Smooth muscle cell (in vitro differentiated cells): Measurements from ENCODE around the gene EED. TPM values are rescaled to one million over a fixed set of nuclear protein-coding genes. Genes with fewer than 3 reads are reported as not detected.

Experiments
- DNase-seq: peaks from one replicate; lab custom pipeline; 2025; ENCODE audit not compliant: unreplicated experiment; lab: John Stamatoyannopoulos, UW
- H2AFZ ChIP-seq: fragments of 200-600 bp; sonication (generic); 2 replicates; pipeline ENCODE4 v1.6.0; 2016; ENCODE audit warnings: antibody characterized with exemption, low read depth, mild to moderate bottlenecking
- H3F3A ChIP-seq: fragments of 200-600 bp; sonication (generic); 2 replicates; pipeline ENCODE4 v1.6.0; 2017; ENCODE audit warnings: antibody characterized with exemption, low read depth
- H3K27ac ChIP-seq: fragments of 200-600 bp; sonication (generic); 2 replicates; pipeline ENCODE4 v1.5.1; 2016; ENCODE audit warnings: low read depth, mild to moderate bottlenecking
- H3K27me3 ChIP-seq: fragments of 200-600 bp; sonication (generic); 2 replicates; pipeline ENCODE4 v1.6.1; 2016; ENCODE audit warnings: low read depth, mild to moderate bottlenecking
- H3K36me3 ChIP-seq: fragments of 200-600 bp; sonication (generic); 2 replicates; pipeline ENCODE4 v1.5.1; 2016; ENCODE audit warnings: low read depth
- H3K4me1 ChIP-seq: fragments of 200-600 bp; sonication (generic); 2 replicates; pipeline ENCODE4 v1.5.1; 2016; ENCODE audit warnings: low read depth
- H3K4me2 ChIP-seq: fragments of 200-600 bp; sonication (generic); 2 replicates; pipeline ENCODE4 v1.6.0; 2016; ENCODE audit warnings: mild to moderate bottlenecking
- H3K4me3 ChIP-seq: fragments of 200-600 bp; sonication (generic); 2 replicates; pipeline ENCODE4 v1.5.1; 2016; ENCODE audit warnings: mild to moderate bottlenecking
- H3K79me2 ChIP-seq: fragments of 200-600 bp; sonication (generic); 2 replicates; pipeline ENCODE4 v1.6.0; 2016; ENCODE audit warnings: low read depth, mild to moderate bottlenecking
- H3K9ac ChIP-seq: fragments of 200-600 bp; sonication (generic); 2 replicates; pipeline ENCODE4 v1.6.0; 2016; ENCODE audit warnings: low read depth
- H3K9me3 ChIP-seq: fragments of 200-600 bp; sonication (generic); replicated peaks from 2 replicates; pipeline ENCODE4 v1.5.1; 2016; ENCODE audit warnings: low read depth
- H4K20me1 ChIP-seq: fragments of 200-600 bp; sonication (generic); 2 replicates; pipeline ENCODE4 v1.6.0; 2016; ENCODE audit warnings: low read depth
- WGBS: methylation state at CpG from one replicate; pipeline ENCODE4 v1.1.7; 2016; ENCODE audit warnings: low lambda C conversion rate; 5-methylcytosine and 5-hydroxymethylcytosine counted together
- polyA plus RNA-seq: library from polyadenylated mRNA; unstranded; fragments of >200 nt; fragmentation: Nextera tagmentation; extraction: Ambion mirVana; gene quantifications from 2 replicates; pipeline ENCODE4 v1.2.1, GENCODE V29; 2016
- total RNA-seq: library from RNA; depleted of rRNA; stranded (reverse); fragments of >200 nt; gene quantifications from 2 replicates; pipeline ENCODE4 v1.2.3, GENCODE V29; 2014
- TF ChIP-seq, protein P1 (sequence below): fragments of 200-600 bp; sonication (generic); IDR thresholded peaks from 2 replicates; pipeline ENCODE4 v1.5.1; 2017; ENCODE audit warnings: borderline replicate concordance, mild to moderate bottlenecking, antibody characterized with exemption; ENCODE audit not compliant: insufficient read depth, poor library complexity, severe bottlenecking

Gene EED
- total and polyA plus RNA-seq, 2 experiments from 2014 or later: 18.6 to 38.7 TPM

GRCh38 chr11:86210898-86211297, 33.7 kb upstream of the EED start:
- DNase-seq: no peak
- Histone ChIP-seq H3K9me3 (no peaks in the 10 kb centered on the region), H3K79me2 (no peaks in the 10 kb centered on the region), H3K27me3 (no peaks in the 10 kb centered on the region), H3K4me3 (no peak overlapping the region), H4K20me1 (no peaks in the 10 kb centered on the region), H3K4me2 (no peak overlapping the region), H3K9ac (no peak overlapping the region), H3K27ac (no peak overlapping the region), H3F3A (no peaks in the 10 kb centered on the region), H3K36me3 (no peaks in the 10 kb centered on the region), H3K4me1 (no peaks in the 10 kb centered on the region), H2AFZ (no peak overlapping the region)
- 75% methylated on average over 4 of the region's 4 CpGs for WGBS
- TF ChIP-seq, protein P1, sequence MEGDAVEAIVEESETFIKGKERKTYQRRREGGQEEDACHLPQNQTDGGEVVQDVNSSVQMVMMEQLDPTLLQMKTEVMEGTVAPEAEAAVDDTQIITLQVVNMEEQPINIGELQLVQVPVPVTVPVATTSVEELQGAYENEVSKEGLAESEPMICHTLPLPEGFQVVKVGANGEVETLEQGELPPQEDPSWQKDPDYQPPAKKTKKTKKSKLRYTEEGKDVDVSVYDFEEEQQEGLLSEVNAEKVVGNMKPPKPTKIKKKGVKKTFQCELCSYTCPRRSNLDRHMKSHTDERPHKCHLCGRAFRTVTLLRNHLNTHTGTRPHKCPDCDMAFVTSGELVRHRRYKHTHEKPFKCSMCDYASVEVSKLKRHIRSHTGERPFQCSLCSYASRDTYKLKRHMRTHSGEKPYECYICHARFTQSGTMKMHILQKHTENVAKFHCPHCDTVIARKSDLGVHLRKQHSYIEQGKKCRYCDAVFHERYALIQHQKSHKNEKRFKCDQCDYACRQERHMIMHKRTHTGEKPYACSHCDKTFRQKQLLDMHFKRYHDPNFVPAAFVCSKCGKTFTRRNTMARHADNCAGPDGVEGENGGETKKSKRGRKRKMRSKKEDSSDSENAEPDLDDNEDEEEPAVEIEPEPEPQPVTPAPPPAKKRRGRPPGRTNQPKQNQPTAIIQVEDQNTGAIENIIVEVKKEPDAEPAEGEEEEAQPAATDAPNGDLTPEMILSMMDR: no peak

DNA sequence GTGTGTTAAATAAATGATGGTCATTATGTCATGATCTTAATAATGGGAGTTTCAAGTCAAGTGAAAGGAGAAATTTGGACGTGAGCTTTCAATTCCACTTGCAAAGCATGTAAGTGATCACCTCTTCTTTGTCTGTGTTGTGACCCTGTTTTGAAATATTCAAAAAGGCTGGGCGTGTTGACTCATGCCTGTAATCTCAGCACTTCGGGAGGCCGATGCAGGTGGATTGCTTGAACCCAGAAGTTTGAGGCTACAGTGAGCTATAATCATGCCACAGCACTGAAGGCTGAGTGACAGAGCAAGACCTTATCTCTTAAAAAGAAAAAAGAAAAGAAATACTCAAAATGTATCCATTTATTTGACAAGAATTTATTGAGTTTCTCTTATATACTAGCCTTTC, 32.9 kb upstream of the EED start:
- H3K27me3 ChIP-seq: no peaks in the 10 kb centered on the region
- DNase-seq: no peak
- H4K20me1 ChIP-seq: no peaks in the 10 kb centered on the region
- no peak overlapping the region for H3K9ac ChIP-seq
- H3K36me3 ChIP-seq: no peaks in the 10 kb centered on the region
- H3K4me2 ChIP-seq: no peak overlapping the region
- TF ChIP-seq, protein P1: no peak
- H2AFZ ChIP-seq: no peak overlapping the region
- no peak overlapping the region for H3K4me3 ChIP-seq
- H3F3A ChIP-seq: no peaks in the 10 kb centered on the region
- no peaks in the 10 kb centered on the region for H3K9me3 ChIP-seq
- WGBS: 85% methylated on average over 4 of the region's 4 CpGs
- no peaks in the 10 kb centered on the region for H3K4me1 ChIP-seq
- no peaks in the 10 kb centered on the region for H3K79me2 ChIP-seq
- no peak overlapping the region for H3K27ac ChIP-seq

DNA sequence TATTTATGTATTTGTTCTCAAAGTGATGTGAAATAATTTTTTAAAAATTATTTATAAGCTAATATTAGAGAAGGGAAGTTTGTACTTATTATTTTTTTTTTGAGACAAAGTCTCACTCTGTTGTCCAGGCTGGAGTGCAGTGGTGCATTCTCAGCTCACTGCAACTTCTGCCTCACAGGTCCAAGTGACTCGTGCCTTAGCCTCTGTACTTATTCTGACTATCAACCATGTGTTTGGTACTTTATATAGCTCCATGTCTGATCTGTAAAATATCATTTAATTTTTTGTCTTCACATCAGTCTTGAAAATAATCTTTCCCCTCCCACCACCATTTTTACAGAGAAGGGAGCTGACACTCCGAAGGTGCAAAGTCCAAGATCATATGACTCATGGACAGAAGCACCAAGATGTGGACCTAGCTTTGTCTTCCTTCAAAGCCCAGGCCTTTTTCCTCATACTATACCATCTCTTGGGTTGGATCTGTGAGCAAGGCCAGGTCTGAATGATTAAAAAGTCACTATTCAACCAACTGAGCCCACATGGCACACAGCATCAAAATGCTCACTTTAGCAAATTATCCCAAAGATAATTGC, 32.4 kb upstream of the EED start:
- DNase-seq: no peak
- Histone ChIP-seq H3K9me3 (no peaks in the 10 kb centered on the region), H3K36me3 (no peaks in the 10 kb centered on the region), H3K9ac (no peak overlapping the region), H4K20me1 (no peaks in the 10 kb centered on the region), H2AFZ (no peak overlapping the region), H3F3A (no peaks in the 10 kb centered on the region), H3K4me3 (no peak overlapping the region), H3K4me2 (no peak overlapping the region), H3K27me3 (no peaks in the 10 kb centered on the region), H3K4me1 (no peaks in the 10 kb centered on the region), H3K27ac (no peak overlapping the region), H3K79me2 (no peaks in the 10 kb centered on the region)
- 94% methylated on average over 2 of the region's 2 CpGs for WGBS
- TF ChIP-seq, protein P1: no peak

DNA sequence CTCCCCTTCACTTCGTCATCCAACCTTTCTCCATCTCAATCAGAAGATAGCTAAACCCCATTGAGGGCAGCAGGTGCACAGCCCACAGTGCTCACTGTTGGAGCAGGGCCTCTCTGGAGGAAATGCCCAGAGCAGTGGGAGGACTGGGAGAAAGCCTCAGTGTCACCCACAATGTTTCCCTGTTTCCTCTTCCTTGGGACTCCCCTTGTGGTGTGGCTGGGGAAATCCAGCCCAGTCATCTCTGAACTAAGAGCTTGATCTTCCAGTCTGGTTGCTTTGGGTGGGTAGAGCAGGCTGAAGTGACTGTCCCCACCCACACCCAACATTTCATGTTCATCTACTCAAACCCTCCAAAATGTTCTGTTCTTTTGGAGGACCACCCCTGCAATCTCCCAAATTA, 29.8 kb upstream of the EED start:
- 100% methylated on average over 1 of the region's 1 CpG for WGBS

More for the DNA sequence above, 29.8 kb upstream of the EED start:
- H2AFZ ChIP-seq: no peak overlapping the region
- no peaks in the 10 kb centered on the region for H4K20me1 ChIP-seq
- H3K9me3 ChIP-seq: no peaks in the 10 kb centered on the region
- TF ChIP-seq, protein P1: no peak
- no peak overlapping the region for H3K4me3 ChIP-seq
- no peaks in the 10 kb centered on the region for H3K36me3 ChIP-seq
- no peak overlapping the region for H3K27ac ChIP-seq
- H3K4me1 ChIP-seq: no peaks in the 10 kb centered on the region
- DNase-seq: no peak
- H3F3A ChIP-seq: no peaks in the 10 kb centered on the region
- H3K27me3 ChIP-seq: no peaks in the 10 kb centered on the region
- H3K9ac ChIP-seq: no peak overlapping the region
- no peak overlapping the region for H3K4me2 ChIP-seq
- H3K79me2 ChIP-seq: no peaks in the 10 kb centered on the region
